Astrocyte (in vitro differentiated cells and primary cell): ENCODE data around the gene UFD1. TPM values are rescaled to one million over a fixed set of nuclear protein-coding genes. Genes with fewer than 3 reads are reported as not detected.

Experiments
- DNase-seq: peaks from one replicate; pipeline ENCODE4 v3.0.0-alpha.2; 2010; ENCODE audit warnings: low read depth
- FAIRE-seq: peaks from 2 replicates; lab custom pipeline; 2011; peaks lifted over from hg19 to GRCh38; lab: Jason Lieb, UNC
- H2AFZ ChIP-seq: 2 replicates; pipeline ENCODE4 v1.6.0; 2012; ENCODE audit warnings: low read depth, low read length, inconsistent platforms
- H3K27ac ChIP-seq: 2 replicates; pipeline ENCODE4 v1.5.1; 2011; ENCODE audit warnings: low read depth, low read length, inconsistent platforms
- H3K27me3 ChIP-seq: 2 replicates; pipeline ENCODE4 v1.6.0; 2011; ENCODE audit warnings: low read length, inconsistent platforms; ENCODE audit not compliant: insufficient read depth
- H3K36me3 ChIP-seq: 2 replicates; pipeline ENCODE4 v1.5.1; 2011; ENCODE audit warnings: low read length, inconsistent platforms; ENCODE audit not compliant: insufficient read depth
- H3K4me1 ChIP-seq: 2 replicates; pipeline ENCODE4 v1.5.1; 2011; ENCODE audit warnings: low read length, inconsistent platforms; ENCODE audit not compliant: insufficient read depth
- H3K4me2 ChIP-seq: 2 replicates; pipeline ENCODE4 v1.6.0; 2012; ENCODE audit warnings: low read length, inconsistent platforms
- H3K4me3 ChIP-seq: 2 replicates; pipeline ENCODE4 v1.5.1; 2011; ENCODE audit warnings: low read depth, mild to moderate bottlenecking, low read length, inconsistent platforms; ENCODE audit not compliant: insufficient read depth
- H3K79me2 ChIP-seq: 2 replicates; pipeline ENCODE4 v1.6.0; 2012; ENCODE audit warnings: mild to moderate bottlenecking, low read length, inconsistent platforms; ENCODE audit not compliant: insufficient read depth
- H3K9ac ChIP-seq: 2 replicates; pipeline ENCODE4 v1.6.0; 2012; ENCODE audit warnings: mild to moderate bottlenecking, low read length, inconsistent platforms
- H3K9me3 ChIP-seq: 2 replicates; pipeline ENCODE4 v1.5.1; 2012; ENCODE audit warnings: low read depth, mild to moderate bottlenecking, low read length, inconsistent platforms; ENCODE audit not compliant: insufficient read depth
- H4K20me1 ChIP-seq: 2 replicates; pipeline ENCODE4 v1.6.0; 2012; ENCODE audit warnings: low read length, inconsistent platforms; ENCODE audit not compliant: insufficient read depth
- H3K27ac Mint-ChIP-seq: one replicate; pipeline ENCODE4 v1.8.0; 2021; ENCODE audit warnings: mild to moderate bottlenecking, mixed read lengths; ENCODE audit not compliant: unreplicated experiment
- H3K27me3 Mint-ChIP-seq: one replicate; pipeline ENCODE4 v1.8.0; 2021; ENCODE audit warnings: low read depth, mixed read lengths; ENCODE audit not compliant: unreplicated experiment
- H3K36me3 Mint-ChIP-seq: one replicate; pipeline ENCODE4 v1.8.0; 2021; ENCODE audit warnings: low read depth, mixed read lengths; ENCODE audit not compliant: unreplicated experiment
- H3K4me1 Mint-ChIP-seq: one replicate; pipeline ENCODE4 v1.8.0; 2021; ENCODE audit warnings: low read depth, mixed read lengths; ENCODE audit not compliant: unreplicated experiment
- H3K4me3 Mint-ChIP-seq: one replicate; pipeline ENCODE4 v1.8.0; 2021; ENCODE audit warnings: mild to moderate bottlenecking, moderate library complexity, mixed read lengths; ENCODE audit not compliant: unreplicated experiment
- H3K9me3 Mint-ChIP-seq: one replicate; pipeline ENCODE4 v1.8.0; 2021; ENCODE audit warnings: mild to moderate bottlenecking, mixed read lengths; ENCODE audit not compliant: unreplicated experiment
- EZH2 ChIP-seq: IDR thresholded peaks from 2 replicates; pipeline ENCODE4 v1.6.1; 2012; ENCODE audit warnings: mild to moderate bottlenecking, low read length, inconsistent platforms; ENCODE audit not compliant: insufficient read depth
- total RNA-seq: library from RNA; stranded (reverse); gene quantifications from 2 replicates; pipeline ENCODE4 v1.2.1, GENCODE V29; 2021
- TF ChIP-seq, protein P1 (sequence below): IDR thresholded peaks from 2 replicates; pipeline ENCODE4 v1.5.1; 2011; ENCODE audit warnings: low read depth, mild to moderate bottlenecking, inconsistent platforms, low read length, moderate library complexity; ENCODE audit not compliant: insufficient read depth

UFD1 gene
- total RNA-seq, 1 donor from 2014 or later, result 105 TPM

DNA sequence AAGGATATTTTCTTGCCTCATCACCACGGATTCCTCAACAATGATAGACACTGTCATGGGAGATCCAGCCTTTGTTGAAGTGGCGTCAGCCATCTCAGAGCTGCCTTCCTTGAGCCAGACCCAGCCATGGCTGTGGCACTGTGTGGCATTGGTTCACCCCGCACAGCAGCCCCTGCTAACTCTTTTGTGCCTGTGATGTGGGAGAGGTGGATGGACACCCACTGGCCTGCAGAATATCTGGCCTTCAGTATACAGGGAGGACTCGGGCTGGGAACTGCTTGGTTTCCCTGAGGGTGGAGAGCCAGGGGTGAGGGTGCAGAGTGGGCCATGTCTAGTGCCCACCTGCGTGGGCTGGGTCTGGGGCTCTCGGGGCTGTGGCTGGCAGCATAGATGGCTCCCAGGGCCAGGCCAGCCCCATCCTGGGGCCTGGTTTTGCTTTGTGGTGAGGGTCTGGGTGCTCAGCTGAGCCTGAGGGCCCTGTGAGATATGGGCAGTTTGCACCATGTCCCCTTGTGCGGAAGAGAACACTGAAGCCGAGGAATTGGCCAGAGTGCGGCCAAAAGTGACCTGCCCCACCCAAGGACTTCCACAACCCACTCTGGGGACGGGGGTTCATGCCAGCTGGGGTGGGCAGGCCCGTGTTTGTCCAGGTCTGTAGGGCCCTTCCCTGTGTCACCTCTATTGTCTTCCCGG, 39.1 kb upstream of the UFD1 start:
- H3K9ac ChIP-seq, result no peak overlapping the region
- no peak overlapping the region for H3K4me2 ChIP-seq
- DNase-seq, result no peak
- no peaks in the 10 kb centered on the region for H3K79me2 ChIP-seq
- no peak for FAIRE-seq
- Mint-ChIP-seq H3K27me3 (peaks cover 30% of the 10 kb centered on the region), H3K36me3 (no peaks in the 10 kb centered on the region), H3K27ac (no peak overlapping the region), H3K4me3 (no peak overlapping the region), H3K9me3 (peaks cover 3% of the 10 kb centered on the region), H3K4me1 (peaks cover 9% of the 10 kb centered on the region)
- peaks cover 3% of the 10 kb centered on the region for H3K27me3 ChIP-seq
- H3K36me3 ChIP-seq, result peaks cover 2% of the 10 kb centered on the region
- no peaks in the 10 kb centered on the region for H4K20me1 ChIP-seq
- TF ChIP-seq, protein P1, sequence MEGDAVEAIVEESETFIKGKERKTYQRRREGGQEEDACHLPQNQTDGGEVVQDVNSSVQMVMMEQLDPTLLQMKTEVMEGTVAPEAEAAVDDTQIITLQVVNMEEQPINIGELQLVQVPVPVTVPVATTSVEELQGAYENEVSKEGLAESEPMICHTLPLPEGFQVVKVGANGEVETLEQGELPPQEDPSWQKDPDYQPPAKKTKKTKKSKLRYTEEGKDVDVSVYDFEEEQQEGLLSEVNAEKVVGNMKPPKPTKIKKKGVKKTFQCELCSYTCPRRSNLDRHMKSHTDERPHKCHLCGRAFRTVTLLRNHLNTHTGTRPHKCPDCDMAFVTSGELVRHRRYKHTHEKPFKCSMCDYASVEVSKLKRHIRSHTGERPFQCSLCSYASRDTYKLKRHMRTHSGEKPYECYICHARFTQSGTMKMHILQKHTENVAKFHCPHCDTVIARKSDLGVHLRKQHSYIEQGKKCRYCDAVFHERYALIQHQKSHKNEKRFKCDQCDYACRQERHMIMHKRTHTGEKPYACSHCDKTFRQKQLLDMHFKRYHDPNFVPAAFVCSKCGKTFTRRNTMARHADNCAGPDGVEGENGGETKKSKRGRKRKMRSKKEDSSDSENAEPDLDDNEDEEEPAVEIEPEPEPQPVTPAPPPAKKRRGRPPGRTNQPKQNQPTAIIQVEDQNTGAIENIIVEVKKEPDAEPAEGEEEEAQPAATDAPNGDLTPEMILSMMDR, result no peak
- TF ChIP-seq EZH2, result no peak
- H2AFZ ChIP-seq, result no peak overlapping the region
- no peaks in the 10 kb centered on the region for H3K9me3 ChIP-seq
- H3K4me1 ChIP-seq, result peaks cover 1% of the 10 kb centered on the region
- no peak overlapping the region for H3K27ac ChIP-seq
- no peak overlapping the region for H3K4me3 ChIP-seq

DNA sequence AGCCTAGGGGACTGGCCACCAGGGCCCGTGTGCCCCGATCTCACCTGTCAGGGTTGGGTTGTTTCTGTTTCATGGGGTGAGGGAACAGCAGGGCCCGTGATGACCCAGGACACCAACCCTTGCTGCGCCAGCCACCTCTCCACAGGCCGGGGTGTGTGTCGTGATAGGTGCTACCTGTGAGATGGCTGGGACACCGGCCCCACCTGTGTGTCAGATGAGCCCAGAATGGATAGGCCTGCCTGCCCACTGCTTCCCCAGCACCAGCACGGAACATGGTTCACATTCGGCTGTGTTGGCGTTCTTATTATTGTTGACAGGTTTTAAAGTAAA, 38.1 kb upstream of the UFD1 start:
- Histone ChIP-seq H3K4me1 (no peaks in the 10 kb centered on the region), H3K4me2 (no peak overlapping the region), H3K4me3 (no peak overlapping the region), H4K20me1 (no peaks in the 10 kb centered on the region), H2AFZ (no peak overlapping the region), H3K36me3 (peaks cover 2% of the 10 kb centered on the region), H3K9ac (no peak overlapping the region), H3K27me3 (no peaks in the 10 kb centered on the region), H3K79me2 (no peaks in the 10 kb centered on the region), H3K9me3 (no peaks in the 10 kb centered on the region), H3K27ac (no peak overlapping the region)
- no peak for DNase-seq
- Mint-ChIP-seq H3K36me3 (no peaks in the 10 kb centered on the region), H3K27me3 (peaks cover 26% of the 10 kb centered on the region), H3K4me1 (peaks cover 9% of the 10 kb centered on the region), H3K9me3 (peaks cover 3% of the 10 kb centered on the region), H3K27ac (no peak overlapping the region), H3K4me3 (no peak overlapping the region)
- FAIRE-seq, result no peak
- TF ChIP-seq, protein P1, result no peak
- TF ChIP-seq EZH2, result no peak

DNA sequence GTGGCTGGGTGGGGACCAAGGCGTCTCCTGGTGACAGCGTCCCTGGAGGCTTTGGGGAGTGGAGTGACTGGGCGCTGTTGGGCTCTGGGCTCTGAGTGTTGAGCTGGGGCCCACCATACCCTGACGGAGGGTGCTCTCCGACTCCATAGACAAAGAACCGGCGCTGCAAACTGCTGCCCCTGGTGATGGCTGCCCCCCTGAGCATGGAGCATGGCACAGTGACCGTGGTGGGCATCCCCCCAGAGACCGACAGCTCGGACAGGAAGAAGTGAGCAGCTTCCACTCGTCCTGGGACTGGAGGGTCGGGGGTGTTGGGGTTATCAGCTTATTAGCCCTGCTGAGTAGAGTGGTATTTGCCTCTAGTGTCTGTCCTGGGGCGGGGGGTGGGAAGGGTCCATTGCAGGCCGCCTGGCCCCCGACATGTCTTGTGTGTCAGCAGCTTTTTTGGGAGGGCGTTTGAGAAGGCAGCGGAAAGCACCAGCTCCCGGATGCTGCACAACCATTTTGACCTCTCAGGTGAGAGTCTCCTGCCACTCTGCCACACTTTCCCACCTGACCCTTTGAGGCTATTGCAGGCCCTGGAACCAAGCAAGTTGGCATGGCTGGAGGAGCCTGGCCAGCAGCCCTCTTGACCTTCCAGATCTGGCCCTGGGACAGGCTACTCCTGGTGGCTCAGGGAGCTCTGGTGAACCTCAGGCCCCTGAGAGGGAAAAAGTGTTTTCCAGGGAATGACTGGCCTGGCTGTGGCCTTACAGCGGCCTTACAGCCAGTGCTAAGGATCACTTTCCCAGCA, 37.6 kb upstream of the UFD1 start:
- H3K36me3 Mint-ChIP-seq, result no peaks in the 10 kb centered on the region
- H3K27me3 Mint-ChIP-seq, result peaks cover 21% of the 10 kb centered on the region
- H3K9me3 Mint-ChIP-seq, result peaks cover 3% of the 10 kb centered on the region
- Histone ChIP-seq H3K79me2 (no peaks in the 10 kb centered on the region), H3K27ac (no peak overlapping the region), H3K36me3 (peaks cover 2% of the 10 kb centered on the region), H3K27me3 (no peaks in the 10 kb centered on the region), H2AFZ (no peak overlapping the region), H3K9me3 (no peaks in the 10 kb centered on the region), H3K4me1 (no peaks in the 10 kb centered on the region), H3K9ac (no peak overlapping the region), H4K20me1 (no peaks in the 10 kb centered on the region), H3K4me2 (no peak overlapping the region), H3K4me3 (no peak overlapping the region)
- TF ChIP-seq, protein P1, result no peak
- TF ChIP-seq EZH2, result no peak
- no peak overlapping the region for H3K27ac Mint-ChIP-seq
- H3K4me3 Mint-ChIP-seq, result no peak overlapping the region
- no peak for FAIRE-seq
- no peak for DNase-seq
- peaks cover 8% of the 10 kb centered on the region for H3K4me1 Mint-ChIP-seq
